GM18868 (cell line): ENCODE data around the gene SNX1.

ENCODE experiments used
- ATAC-seq: cut with Tn5 transposase; IDR thresholded peaks from one replicate; pipeline ENCODE4 v1.9.1; 2021; ENCODE audit warnings: mild to moderate bottlenecking, moderate library complexity; ENCODE audit not compliant: unreplicated experiment

Gene SNX1

GRCh38 chr15:64161688-64162477 is 66.1 kb downstream of the SNX1 start:
- no peak for ATAC-seq

- ATAC-seq: peak; percentile 19
Measured at GRCh38 chr15:64162478-64162868, 66.7 kb downstream of the SNX1 start.

- peak; percentile 90 for ATAC-seq
Measured at GRCh38 chr15:64162869-64163658, 67.3 kb downstream of the SNX1 start, which contains the start of gene PPIB. TSS of gene PPIB (minus strand) at chr15:64163022. CDS start at chr15:64162986, 36 bp downstream.

GRCh38 chr15:64163659-64164362 is 68.0 kb downstream of the SNX1 start:
- ATAC-seq: no peak

GRCh38 chr15:64164436-64164835 is 68.7 kb downstream of the SNX1 start:
- ATAC-seq: no peak

DNA sequence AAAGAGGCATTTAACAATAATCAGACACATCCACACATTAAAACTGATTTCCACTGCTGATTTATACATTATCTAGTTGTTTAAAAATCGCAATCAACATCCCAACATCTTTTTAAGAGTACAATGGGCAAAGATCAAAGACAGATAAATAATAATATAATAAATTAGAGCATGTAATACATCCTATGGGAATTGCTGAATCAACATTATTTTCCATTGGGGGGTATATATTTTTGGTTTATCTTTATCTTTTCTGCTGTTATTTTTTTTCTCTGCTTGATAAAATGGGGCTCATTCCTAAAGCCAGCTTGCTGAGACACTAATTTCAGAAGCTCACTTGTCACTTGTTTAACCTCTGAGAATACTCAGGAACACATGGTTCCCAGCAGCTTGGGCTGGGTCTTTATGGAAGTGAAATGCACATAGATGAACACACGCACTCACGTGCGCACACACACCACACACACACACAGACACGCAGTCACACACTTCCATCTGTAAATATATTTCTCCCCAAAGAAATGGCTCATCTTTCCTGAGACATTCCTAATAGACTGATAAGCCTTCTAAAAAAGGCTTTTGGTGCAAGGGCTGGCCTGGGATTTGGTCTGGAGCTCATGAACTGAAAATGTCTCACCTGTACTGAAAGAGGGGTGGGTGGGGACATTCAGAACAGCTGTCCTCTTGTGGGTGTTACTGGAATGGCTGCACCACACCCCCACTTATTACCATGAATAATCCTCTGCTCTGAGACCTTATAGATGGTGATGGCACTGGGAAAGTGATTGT is 70.5 kb downstream of the SNX1 start:
- no peak for ATAC-seq

GRCh38 chr15:64180235-64180824 is 84.5 kb downstream of the SNX1 start:
- ATAC-seq: no peak

DNA sequence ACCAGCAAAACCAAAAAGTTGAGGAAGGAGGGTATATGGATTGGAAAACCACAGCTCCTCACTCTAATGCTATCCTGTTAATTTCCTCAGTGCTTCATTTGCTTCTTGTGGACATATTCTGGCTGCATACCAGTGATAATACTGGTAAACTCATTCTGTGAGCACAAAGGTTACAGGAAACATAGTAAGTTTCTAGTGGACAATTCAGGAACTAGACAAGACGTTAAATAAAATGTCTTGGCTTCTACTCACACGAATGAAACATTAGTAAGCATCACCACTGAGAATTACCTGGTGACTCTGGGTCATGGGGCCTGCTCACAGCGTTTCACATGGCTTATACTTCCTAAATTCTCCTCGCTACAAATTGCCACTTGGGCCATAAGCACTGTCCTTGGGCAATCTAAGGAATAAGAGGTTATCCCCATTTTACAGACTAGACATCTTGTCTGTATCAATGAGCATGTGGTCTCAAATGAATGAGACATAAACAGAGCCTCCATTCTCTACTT is 87.1 kb downstream of the SNX1 start:
- no peak for ATAC-seq

DNA sequence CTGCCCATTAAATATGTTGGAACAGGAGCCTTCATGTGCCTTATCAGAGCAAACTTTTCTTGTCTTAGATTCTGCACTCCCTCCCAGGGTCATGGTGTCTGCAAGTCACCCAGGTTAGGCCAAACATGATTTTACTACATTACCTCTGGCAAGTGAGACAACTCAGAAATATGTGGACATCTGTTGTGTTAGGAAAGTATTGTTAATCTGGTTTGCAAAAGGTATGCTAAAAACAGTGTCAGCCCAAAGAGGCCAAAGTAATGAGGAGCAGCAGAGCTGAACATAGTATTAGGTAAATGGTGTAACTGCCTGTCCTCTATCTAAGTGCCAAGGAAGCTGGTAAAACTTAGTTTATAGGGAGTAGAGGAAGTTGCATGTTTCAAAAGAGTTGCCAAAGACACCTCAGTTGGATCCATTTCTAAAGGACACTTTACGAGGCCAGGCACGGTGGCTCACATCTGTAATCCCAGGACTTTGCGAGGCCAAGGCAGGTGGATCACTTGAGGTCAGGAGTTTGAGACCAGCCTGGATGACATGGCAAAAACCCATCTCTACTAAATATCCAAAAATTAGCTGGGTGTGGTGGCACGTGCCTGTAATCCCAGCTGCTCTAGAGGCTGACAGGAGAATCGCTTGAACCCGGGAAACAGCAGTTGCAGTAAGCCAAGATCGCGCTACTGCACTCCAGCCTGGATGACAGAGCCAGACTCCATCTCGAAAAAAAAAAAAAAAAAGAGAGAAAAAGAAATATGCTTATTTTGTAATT is 89.5 kb downstream of the SNX1 start:
- ATAC-seq: no peak

GRCh38 chr15:64187396-64188191 is 91.8 kb downstream of the SNX1 start:
- no peak for ATAC-seq
